GM21367 (cell line): ENCODE measurements around the gene PHF2.

Source experiments
- ATAC-seq: cut with Tn5 transposase; IDR thresholded peaks from one replicate; pipeline ENCODE4 v1.9.1; 2021; ENCODE audit not compliant: unreplicated experiment

PHF2 gene

GRCh38 chr9:93648836-93649235, 72.5 kb downstream of the PHF2 start:
- ATAC-seq = no peak

DNA sequence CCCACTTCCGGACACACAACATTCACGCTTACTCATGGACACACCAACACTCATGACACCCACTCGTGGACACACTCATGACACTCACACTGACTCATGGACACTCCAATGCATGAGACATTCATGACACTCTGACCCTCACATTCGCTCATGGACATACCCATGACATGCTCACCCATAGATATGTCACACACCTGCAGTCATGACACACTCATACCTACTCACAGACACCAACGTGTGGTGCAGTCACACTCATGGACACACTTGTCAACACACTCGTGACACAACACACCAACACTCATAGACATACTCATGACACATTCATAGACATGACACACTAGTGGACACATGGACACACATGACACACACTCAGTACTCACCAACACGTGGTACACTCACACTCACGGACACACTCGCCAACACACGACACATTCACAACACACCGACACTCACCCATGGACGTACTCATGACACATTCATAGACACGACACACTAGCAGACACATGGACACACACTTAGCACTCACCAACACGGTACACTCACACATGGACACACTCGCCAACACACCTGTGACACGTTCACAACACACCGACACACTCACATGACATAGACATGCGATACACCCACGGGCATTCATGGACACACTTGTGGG, 73.4 kb downstream of the PHF2 start:
- no peak for ATAC-seq

DNA sequence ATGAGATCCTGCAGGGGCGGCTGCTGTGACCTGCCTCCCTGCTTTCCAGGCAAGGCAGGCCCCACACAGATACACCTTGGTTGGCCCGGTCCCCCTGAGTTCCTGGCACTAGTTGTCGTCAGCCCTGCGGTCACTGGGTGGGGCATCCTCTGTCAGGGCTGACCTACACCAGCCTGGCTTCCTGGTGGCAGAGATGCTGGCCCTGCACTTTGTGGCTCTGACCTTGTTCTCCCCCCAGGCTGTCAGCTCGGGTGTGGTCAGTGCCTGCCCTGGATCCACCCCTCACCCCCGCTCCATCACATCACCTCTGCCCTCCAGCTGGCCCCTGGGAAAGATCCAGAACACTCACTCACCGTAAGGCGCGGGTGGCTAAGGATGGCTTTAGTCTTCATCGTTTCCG, 74.1 kb downstream of the PHF2 start:
- no peak for ATAC-seq

DNA sequence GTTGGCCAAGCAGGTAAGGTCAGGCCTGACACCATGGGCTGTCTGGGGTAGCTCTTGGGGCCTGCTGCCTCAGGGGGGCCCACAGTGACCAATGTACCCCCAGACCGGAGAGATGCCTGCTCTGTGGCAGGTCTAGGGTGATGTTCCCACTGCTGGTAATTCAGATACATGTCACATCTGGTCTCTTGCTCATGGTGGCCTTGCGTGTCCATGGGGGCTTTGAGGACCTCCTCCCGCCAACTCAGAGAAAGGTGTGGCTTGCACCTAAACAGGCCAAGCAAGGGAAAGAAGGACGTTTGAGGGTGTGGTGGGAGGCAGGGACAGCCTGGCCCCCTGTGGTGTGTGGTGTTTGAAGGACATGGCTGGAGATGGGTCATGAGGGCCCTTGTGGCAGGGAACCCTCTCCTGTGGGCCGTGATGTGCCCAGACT, 75.2 kb downstream of the PHF2 start:
- ATAC-seq = no peak

DNA sequence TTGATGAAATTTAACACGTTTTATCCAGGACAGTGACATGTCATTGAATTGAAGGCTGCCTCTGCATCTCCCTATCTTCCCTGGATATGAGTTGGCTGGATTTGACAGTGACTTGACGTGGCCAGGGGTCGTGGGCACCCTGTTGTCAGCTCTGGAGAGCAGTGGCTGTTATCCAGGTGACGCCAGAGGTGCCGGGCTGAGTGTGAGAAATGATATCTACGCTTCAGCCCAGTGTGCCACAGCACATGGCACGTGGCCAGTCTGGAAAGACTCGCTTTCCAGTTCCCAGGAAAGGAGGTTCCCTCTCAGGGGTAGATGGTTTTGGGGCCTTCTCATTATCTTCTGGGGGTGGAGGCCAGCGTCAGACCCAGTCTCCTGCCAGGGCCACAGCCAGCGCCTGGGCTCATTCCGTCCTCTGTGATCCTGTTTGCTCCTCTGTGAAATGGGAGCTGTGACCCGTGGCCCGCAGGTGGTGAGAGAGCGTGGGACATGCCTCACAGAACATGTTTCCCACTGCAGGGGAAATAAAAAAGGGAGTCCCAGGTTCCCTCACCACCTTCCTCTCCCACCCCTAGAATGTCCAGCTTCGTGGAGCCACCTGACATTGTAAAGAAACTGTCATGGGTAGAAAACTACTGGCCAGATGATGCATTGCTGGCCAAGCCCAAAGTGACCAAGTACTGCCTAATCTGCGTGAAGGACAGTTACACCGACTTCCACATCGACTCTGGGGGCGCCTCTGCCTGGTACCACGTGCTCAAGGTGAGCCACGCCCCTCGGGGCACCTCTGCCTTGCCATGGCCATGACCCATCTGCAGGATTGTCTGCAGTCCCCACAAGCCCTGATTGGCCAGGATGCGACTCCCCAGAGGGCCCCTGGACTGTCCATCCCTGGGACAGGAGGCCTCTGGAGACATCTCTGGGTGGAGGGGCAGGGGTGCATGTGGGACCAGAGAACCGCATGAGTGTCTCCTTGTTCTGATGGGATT, 76.5 kb downstream of the PHF2 start:
- no peak for ATAC-seq

DNA sequence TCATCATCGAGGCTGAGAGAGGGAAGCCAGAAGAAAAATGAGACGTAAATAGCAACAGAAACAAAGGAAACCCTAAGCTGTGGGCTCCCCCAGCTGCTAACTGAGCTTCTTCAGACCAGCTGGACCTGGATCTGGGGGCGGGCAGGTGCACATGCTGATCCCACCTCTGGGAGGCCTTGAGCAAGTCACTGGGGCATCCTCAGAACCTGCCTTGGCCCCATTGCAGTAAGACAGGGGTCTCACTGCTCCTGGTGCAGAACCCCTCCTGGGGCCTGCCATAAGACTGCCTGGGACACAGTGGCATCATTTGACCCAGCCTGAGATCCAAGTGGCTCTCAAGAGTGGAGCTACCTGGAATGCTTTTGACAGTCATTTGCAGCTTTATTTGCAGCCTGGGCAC, 77.4 kb downstream of the PHF2 start:
- ATAC-seq = no peak

DNA sequence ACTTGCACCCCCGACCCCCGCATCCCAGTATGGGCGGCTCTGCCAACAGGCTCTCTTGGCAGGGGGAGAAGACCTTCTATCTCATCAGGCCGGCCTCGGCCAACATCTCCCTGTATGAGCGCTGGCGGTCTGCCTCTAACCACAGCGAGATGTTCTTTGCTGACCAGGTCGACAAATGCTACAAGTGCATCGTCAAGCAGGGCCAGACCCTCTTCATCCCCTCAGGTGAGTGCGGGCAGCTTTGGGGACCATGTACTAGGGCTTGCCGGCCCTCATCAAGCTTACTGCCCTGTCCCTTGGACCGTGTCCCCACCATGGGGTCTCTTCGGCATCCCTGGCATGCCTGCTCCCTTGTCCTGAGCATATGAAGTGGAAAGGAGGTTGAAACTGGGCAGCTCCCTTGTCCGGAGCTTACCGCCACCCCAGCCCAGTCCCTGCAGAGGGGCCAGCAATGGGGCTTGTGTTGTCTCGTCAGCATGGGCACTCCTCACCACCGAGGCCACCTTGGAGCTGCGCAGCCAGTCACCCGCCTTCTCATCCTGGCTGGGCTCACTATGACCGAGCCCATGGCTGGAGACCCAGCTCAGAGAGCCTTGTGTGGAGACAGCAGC, 78.1 kb downstream of the PHF2 start:
- no peak for ATAC-seq

- ATAC-seq = no peak
Observed at GRCh38 chr9:93655621-93656425, 79.4 kb downstream of the PHF2 start.

- no peak for ATAC-seq
Observed at GRCh38 chr9:93656426-93657239, 80.2 kb downstream of the PHF2 start.

DNA sequence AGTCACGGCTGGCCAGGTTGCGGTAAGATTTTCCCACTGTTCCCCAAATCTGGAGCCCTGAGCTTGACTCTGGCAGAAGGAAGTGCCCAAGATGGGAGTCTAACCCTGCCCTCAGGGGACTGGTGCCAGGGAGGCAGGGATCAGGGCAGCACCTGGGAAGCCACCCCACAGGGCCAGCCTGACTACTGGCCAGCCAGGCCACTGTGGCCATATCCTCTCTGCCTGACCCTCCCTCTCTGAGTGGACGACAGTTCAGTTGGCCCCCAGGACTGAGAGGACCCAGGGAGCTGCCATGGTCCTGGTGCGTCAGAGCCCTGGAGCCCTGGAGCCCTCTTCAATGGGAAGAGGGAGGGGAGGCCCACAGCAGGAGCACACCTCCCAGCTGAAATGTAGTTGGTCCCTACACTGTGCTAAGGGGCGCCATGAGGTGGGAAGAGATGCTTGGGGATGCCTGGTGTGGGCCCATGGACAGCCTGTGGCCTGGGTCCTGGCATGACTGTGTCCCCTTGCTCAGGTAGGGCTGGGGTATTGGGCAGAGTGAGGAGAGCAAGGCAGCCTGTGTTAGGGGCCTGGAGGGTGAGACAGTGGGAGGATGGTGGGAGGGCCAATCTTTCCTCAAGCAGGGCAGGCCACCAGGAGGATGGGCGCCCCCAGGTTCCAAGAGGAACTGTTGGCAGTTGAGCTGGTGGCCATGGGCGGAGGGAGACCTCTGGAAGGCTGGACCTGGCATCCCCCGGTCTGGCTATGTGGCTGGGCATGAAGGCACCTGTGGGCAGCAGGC, 81.1 kb downstream of the PHF2 start:
- no peak for ATAC-seq

DNA sequence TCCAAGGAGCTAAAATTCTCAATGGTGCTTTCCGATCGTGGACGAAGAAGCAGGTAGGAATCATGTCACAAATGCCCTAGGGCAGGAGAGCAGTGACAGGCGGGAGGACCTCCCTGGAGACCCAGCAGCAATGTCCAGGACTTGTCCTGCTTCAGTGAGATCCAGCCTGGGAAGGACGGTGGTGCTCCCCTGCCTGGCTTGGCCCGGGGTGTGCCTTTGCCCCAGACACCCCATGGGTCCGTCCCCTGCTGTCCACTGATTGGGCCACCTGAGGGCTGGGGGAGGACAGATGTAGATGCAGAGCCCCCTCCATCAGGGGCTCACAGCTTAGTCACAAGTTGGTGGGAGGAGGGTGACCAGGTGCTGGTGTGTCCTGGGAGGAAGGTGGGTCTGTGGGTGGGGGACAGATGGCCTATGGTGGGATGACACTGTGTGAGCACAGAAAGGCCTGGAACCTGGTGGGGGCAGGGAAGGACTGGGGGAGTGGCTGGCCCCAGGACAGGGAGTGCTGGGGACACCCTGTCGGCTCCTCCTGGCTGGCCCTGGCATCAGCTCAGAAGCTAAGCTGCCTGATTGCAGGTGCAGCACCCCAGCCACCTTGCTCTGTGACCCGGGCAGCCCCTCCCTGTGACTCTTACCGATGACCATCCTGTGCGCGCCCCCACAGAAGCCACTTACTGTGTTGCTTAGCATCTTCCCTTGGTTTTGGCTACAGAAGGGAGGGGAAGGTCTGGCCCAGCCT, 82.0 kb downstream of the PHF2 start:
- ATAC-seq = no peak

DNA sequence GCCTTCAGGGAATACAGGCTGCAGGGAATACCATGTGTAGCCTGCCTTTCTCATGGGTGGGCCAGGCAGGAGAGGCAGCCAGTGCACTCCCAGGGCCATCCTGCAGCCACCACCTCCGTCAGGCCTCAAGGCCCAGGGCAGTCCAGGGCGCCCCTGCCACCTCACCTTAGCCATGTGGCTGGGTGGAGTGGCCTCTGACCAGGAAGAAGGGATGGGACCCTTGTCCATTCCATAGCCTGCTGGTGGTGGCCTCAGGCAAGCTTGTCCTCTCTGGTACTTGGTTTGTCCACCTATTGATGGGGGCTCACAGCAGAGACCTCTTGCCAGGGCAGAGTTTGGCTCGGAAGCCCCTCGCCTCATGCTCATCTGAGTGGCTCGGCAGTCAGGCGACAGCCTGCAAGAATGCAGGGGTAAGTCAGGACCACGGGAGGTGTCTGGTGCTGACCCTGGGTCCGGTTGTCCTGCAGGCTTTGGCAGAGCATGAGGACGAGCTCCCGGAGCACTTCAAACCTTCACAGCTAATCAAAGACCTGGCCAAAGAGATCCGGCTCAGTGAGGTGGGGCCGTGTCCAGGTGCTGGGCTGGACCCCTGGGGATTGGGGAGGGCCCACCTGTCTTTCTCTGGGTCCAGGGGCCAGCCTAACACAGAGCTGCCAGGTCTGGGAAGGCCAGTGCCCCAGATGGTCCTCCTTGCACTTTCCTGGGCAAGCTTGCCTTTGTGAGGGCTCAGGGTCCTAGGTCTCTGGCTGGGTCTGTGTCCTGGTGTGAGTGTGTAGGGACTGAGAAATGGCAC, 82.9 kb downstream of the PHF2 start:
- no peak for ATAC-seq

- ATAC-seq = no peak
Observed at GRCh38 chr9:93659837-93660177, 83.4 kb downstream of the PHF2 start.

GRCh38 chr9:93660352-93661046, 84.1 kb downstream of the PHF2 start:
- ATAC-seq = no peak

- ATAC-seq = no peak
Observed at GRCh38 chr9:93661591-93661990, 85.2 kb downstream of the PHF2 start.

- ATAC-seq = no peak
Observed at GRCh38 chr9:93662016-93662638, 85.7 kb downstream of the PHF2 start.
